NCI-H226 (cell line): ENCODE data around the gene TNFRSF1A.

ENCODE experiments used
- DNase-seq: peaks from one replicate; pipeline ENCODE4 v3.0.0-alpha.2; 2015

The TNFRSF1A gene

GRCh38 chr12:6341417-6342139 is at the start of gene TNFRSF1A:
TSS of gene TNFRSF1A (minus strand) at chr12:6342076. CDS start at chr12:6341814, 262 bp downstream.
- peak; percentile 81 for DNase-seq

- DNase-seq = no peak
These were observed 49.1 kb upstream of the TNFRSF1A start for GRCh38 chr12:6391013-6391412.

- DNase-seq = no peak
These were observed 48.4 kb upstream of the TNFRSF1A start for GRCh38 chr12:6390084-6390799.

GRCh38 chr12:6387541-6387940 is 45.7 kb upstream of the TNFRSF1A start:
- DNase-seq = no peak

GRCh38 chr12:6386491-6386890 is 44.6 kb upstream of the TNFRSF1A start:
- DNase-seq = no peak

GRCh38 chr12:6386038-6386437 is 44.2 kb upstream of the TNFRSF1A start:
- DNase-seq = no peak

- no peak for DNase-seq
These were observed 42.9 kb upstream of the TNFRSF1A start for GRCh38 chr12:6384499-6385436.

- peak; percentile 90 for DNase-seq
These were observed 42.0 kb upstream of the TNFRSF1A start, which contains the start of gene LTBR for GRCh38 chr12:6383572-6384498. TSS of gene LTBR (plus strand) at chr12:6384162. CDS start at chr12:6384359, 197 bp downstream.

- DNase-seq = no peak
These were observed 41.1 kb upstream of the TNFRSF1A start for GRCh38 chr12:6382982-6383381.

GRCh38 chr12:6382371-6382770 is 40.5 kb upstream of the TNFRSF1A start:
- DNase-seq = no peak

- no peak for DNase-seq
These were observed 38.6 kb upstream of the TNFRSF1A start for GRCh38 chr12:6380141-6381121.

- DNase-seq = no peak
These were observed 37.0 kb upstream of the TNFRSF1A start for GRCh38 chr12:6378709-6379472.

GRCh38 chr12:6377667-6377994 is 35.8 kb upstream of the TNFRSF1A start:
- peak; percentile 68 for DNase-seq

GRCh38 chr12:6376870-6377666 is 35.2 kb upstream of the TNFRSF1A start:
- DNase-seq = no peak

- peak; percentile 89 for DNase-seq
These were observed 34.4 kb upstream of the TNFRSF1A start for GRCh38 chr12:6376079-6376869.

- peak; percentile 11 for DNase-seq
These were observed 33.6 kb upstream of the TNFRSF1A start, which contains the start of gene SCNN1A for GRCh38 chr12:6375269-6376078. TSS of gene SCNN1A (minus strand) at chr12:6375563. CDS start at chr12:6374783, 780 bp downstream.

- no peak for DNase-seq
These were observed 32.9 kb upstream of the TNFRSF1A start for GRCh38 chr12:6374786-6375160.
